Measurements from ENCODE around the gene GRK7. TPM values are rescaled to one million over a fixed set of nuclear protein-coding genes. Genes with fewer than 3 reads are reported as not detected.
A peak's percentile ranks its signal among the peaks of the same experiment; 100 is the strongest.

GRK7 gene
- total and polyA plus RNA-seq, 2 of the 13 experiments (the other 11 are each of a cell fraction or from before 2014, with no cell fraction given): not detected

- ATAC-seq: no peak
- no peak overlapping the region for H3K27ac ChIP-seq (ENCODE audit: extremely low read length, insufficient read depth, low read length)
- peak overlapping the region; percentile 93; the same call in 1 of the 2 replicates for H3K9ac ChIP-seq (ENCODE audit: insufficient read depth, low read depth, low read length)
- H3K36me3 ChIP-seq (replicated peaks in 1 of 2; ENCODE audit: control insufficient read depth in 1 of 2, insufficient read depth in 2 of 2, low read length in 2 of 2): peaks cover 0 to 18% of the 10 kb centered on the region in 2 experiments; a peak in 4 of 5 replicates
- peaks cover 67% of the 10 kb centered on the region for H3K4me1 ChIP-seq (ENCODE audit: insufficient read depth, low read length)
- DNase-seq (ENCODE audit: low spot score): no peak
- H3K4me3 ChIP-seq (replicated peaks in 1 of 3; ENCODE audit: insufficient read depth in 1 of 3, low read depth in 2 of 3, low read length in 3 of 3): peak overlapping the region in 1 of 3 experiments; percentile 4; a peak in 1 of 6 replicates
- intact Hi-C loops (cut with micrococcal nuclease; ENCODE audit: unreplicated experiment): no loop called here
- no peak for FAIRE-seq
- CTCF ChIA-PET (ENCODE audit: low intra/inter-chr PET ratio, low total read pairs): no interaction called here
- H2AFZ ChIP-seq (ENCODE audit: low read length): no peak overlapping the region
- H4K20me1 ChIP-seq (ENCODE audit: insufficient read depth, low read length): peaks cover 12% of the 10 kb centered on the region
- H3K27me3 ChIP-seq (ENCODE audit: control insufficient read depth in 1 of 2, insufficient read depth in 2 of 2, low read length in 2 of 2): no peaks in the 10 kb centered on the region; a peak in 1 of 5 replicates
- TF ChIP-seq FIP1L1 (IDR thresholded peaks at IDR 0.05; ENCODE audit: borderline replicate concordance, insufficient read depth, low read depth, low read length): no peak
- no peak for TF ChIP-seq NFRKB (IDR thresholded peaks at IDR 0.05)
- no TSS peak for BruUV-seq (replicated peaks)
- no peaks in the 10 kb centered on the region for H3K9me3 ChIP-seq (ENCODE audit: low read length)
- H3K4me2 ChIP-seq (ENCODE audit: low read depth, low read length): peak overlapping the region; percentile 69
- H3K79me2 ChIP-seq (ENCODE audit: insufficient read depth, low read length): peaks cover 62% of the 10 kb centered on the region
- in situ Hi-C loops (cut with HindIII; ENCODE audit: extremely low pct_ligation_motif_present, low pct_unique_long_range_greater_than_20kb): no loop called here
- POLR2A ChIA-PET: interaction anchor here (4.0 kb wide), 1 partner anchor 12 kb away, joined by 29 read pairs; no protein-coding TSS in a partner anchor
These were observed 22.9 kb upstream of the GRK7 start for GRCh38 chr3:141740349-141740748.

- intact Hi-C loops (cut with micrococcal nuclease; ENCODE audit: unreplicated experiment): no loop called here
- no peak for ATAC-seq
- H3K27me3 ChIP-seq (ENCODE audit: control insufficient read depth in 1 of 2, insufficient read depth in 2 of 2, low read length in 2 of 2): no peaks in the 10 kb centered on the region; a peak in 1 of 5 replicates
- H3K79me2 ChIP-seq (ENCODE audit: insufficient read depth, low read length): peaks cover 60% of the 10 kb centered on the region
- FAIRE-seq: no peak
- TF ChIP-seq MZF1 (CRISPR knock-in tag; IDR thresholded peaks at IDR 0.05; ENCODE audit: borderline replicate concordance) (no peak), FOXP1 (IDR thresholded peaks at IDR 0.05) (no peak), FOXP1 (CRISPR knock-in tag; IDR thresholded peaks at IDR 0.05) (0 out of 2 replicates have a peak, but pooled peaks have one; percentile 29), JARID2 (CRISPR knock-in tag; IDR thresholded peaks at IDR 0.05; ENCODE audit: insufficient replicate concordance) (no peak), CENPX (CRISPR knock-in tag; IDR thresholded peaks at IDR 0.05) (no peak), NRL (CRISPR knock-in tag; IDR thresholded peaks at IDR 0.05; ENCODE audit: borderline replicate concordance) (no peak), ZNF605 (CRISPR knock-in tag; IDR thresholded peaks at IDR 0.05) (no peak), FOXA3 (CRISPR knock-in tag; IDR thresholded peaks at IDR 0.05) (peak; percentile 57)
- H3K9me3 ChIP-seq (ENCODE audit: low read length): no peaks in the 10 kb centered on the region
- in situ Hi-C loops (cut with HindIII; ENCODE audit: extremely low pct_ligation_motif_present, low pct_unique_long_range_greater_than_20kb): no loop called here
- peaks cover 12% of the 10 kb centered on the region for H4K20me1 ChIP-seq (ENCODE audit: insufficient read depth, low read length)
- H2AFZ ChIP-seq (ENCODE audit: low read length): no peak overlapping the region
- no peak overlapping the region for H3K4me3 ChIP-seq (replicated peaks in 1 of 3; ENCODE audit: insufficient read depth in 1 of 3, low read depth in 2 of 3, low read length in 3 of 3)
- no TSS peak for BruUV-seq (replicated peaks)
- peaks cover 47% of the 10 kb centered on the region for H3K4me1 ChIP-seq (ENCODE audit: insufficient read depth, low read length)
- no peak for DNase-seq (ENCODE audit: low spot score)
- WGBS (ENCODE audit: low lambda C conversion rate): 0% methylated on average over 1 of the region's 1 CpG
- H3K4me2 ChIP-seq (ENCODE audit: low read depth, low read length): no peak overlapping the region; the same call in 1 of the 2 replicates
- POLR2A ChIA-PET: no interaction called here
- CTCF ChIA-PET (ENCODE audit: low intra/inter-chr PET ratio, low total read pairs): no interaction called here
- no peak overlapping the region for H3K9ac ChIP-seq (ENCODE audit: insufficient read depth, low read depth, low read length)
- H3K36me3 ChIP-seq (replicated peaks in 1 of 2; ENCODE audit: control insufficient read depth in 1 of 2, insufficient read depth in 2 of 2, low read length in 2 of 2): peaks cover 4 to 35% of the 10 kb centered on the region in 2 experiments; a peak in 4 of 5 replicates
- no peak overlapping the region for H3K27ac ChIP-seq (ENCODE audit: extremely low read length, insufficient read depth, low read length)
These were observed 19.9 kb upstream of the GRK7 start for GRCh38 chr3:141743305-141743704.
